Measurements from ENCODE around the gene RSPH1.

The RSPH1 gene

GRCh38 chr21:42423685-42424084 lies 72.3 kb downstream of the RSPH1 start:
- no peak for DNase-seq

DNA sequence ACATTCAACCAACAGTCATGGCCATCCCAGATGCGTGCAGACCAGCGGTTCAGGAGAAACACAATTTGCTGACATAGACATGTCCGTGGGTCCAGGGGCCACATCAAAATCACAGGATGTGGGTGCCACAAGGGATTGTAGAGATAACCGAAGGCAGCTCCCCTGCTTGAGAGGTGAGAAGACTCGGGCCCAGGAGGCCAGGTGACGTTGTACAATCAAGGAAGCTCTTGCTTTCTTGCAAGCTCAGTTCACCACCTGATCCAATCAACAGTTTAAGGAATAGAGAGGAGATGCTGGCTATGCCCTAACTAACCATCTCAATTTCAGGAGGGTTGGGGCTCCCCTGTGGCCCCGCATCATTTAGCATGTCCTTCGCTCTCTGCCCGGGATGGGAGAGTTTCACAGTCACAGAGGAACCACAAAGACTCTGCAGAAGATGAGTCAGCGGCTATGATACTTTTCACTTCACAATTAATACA lies 72.8 kb downstream of the RSPH1 start:
- no peak for DNase-seq
